Large intestine (tissue), 3 donors: ENCODE measurements around the gene LMX1A. TPM values are rescaled to one million over a fixed set of nuclear protein-coding genes. Genes with fewer than 3 reads are reported as not detected.

Source experiments
- DNase-seq, 2 donors: peaks; one replicate each; pipeline versions ENCODE4 v3.0.0 to v3.0.0-alpha.2; 2013
- H3K27ac ChIP-seq: one replicate; pipeline ENCODE4 v1.5.1; 2013; ENCODE audit warnings: low read length
- H3K27me3 ChIP-seq: 2 replicates; pipeline ENCODE4 v1.6.1; 2013; ENCODE audit warnings: low read length; ENCODE audit not compliant: control insufficient read depth, insufficient read depth
- H3K36me3 ChIP-seq: 2 replicates; pipeline ENCODE4 v1.6.1; 2013; ENCODE audit warnings: low read length; ENCODE audit not compliant: control insufficient read depth, insufficient read depth
- H3K4me1 ChIP-seq: one replicate; pipeline ENCODE4 v1.6.1; 2013; ENCODE audit warnings: low read length; ENCODE audit not compliant: control insufficient read depth, insufficient read depth
- H3K4me3 ChIP-seq: one replicate; pipeline ENCODE4 v1.5.1; 2013; ENCODE audit warnings: low read length
- H3K9me3 ChIP-seq: one replicate; pipeline ENCODE4 v1.6.1; 2013; ENCODE audit warnings: mild to moderate bottlenecking, low read depth, low read length, moderate library complexity; ENCODE audit not compliant: control insufficient read depth
- WGBS: methylation state at CpG from one replicate; pipeline ENCODE4 v1.1.5; 2013; ENCODE audit warnings: low lambda C conversion rate; ENCODE audit not compliant: insufficient coverage; 5-methylcytosine and 5-hydroxymethylcytosine counted together
- polyA plus RNA-seq: library from polyadenylated mRNA; unstranded; fragments of 120-200 nt; gene quantifications from one replicate; pipeline ENCODE4 v1.2.1, GENCODE V29; 2013

Gene LMX1A
- polyA plus RNA-seq, 1 donor: 1.3 TPM

- peak; percentile 39 to 45 for DNase-seq
- H3K27ac ChIP-seq: no peak overlapping the region
- H3K27me3 ChIP-seq: peaks cover 40% of the 10 kb centered on the region
- 58% methylated on average over 2 of the region's 7 CpGs for WGBS
- H3K9me3 ChIP-seq: no peaks in the 10 kb centered on the region
- no peak overlapping the region for H3K4me3 ChIP-seq
- H3K36me3 ChIP-seq: no peaks in the 10 kb centered on the region
- H3K4me1 ChIP-seq: no peaks in the 10 kb centered on the region
Observed at GRCh38 chr1:165367375-165367993, 11.0 kb upstream of the LMX1A start.

- no CpG with 5 or more reads among the region's 2 CpGs for WGBS
Observed at GRCh38 chr1:165365341-165365740, 8.8 kb upstream of the LMX1A start.

GRCh38 chr1:165364568-165365133 is 8.1 kb upstream of the LMX1A start:
- no peaks in the 10 kb centered on the region for H3K4me1 ChIP-seq
- H3K27ac ChIP-seq: no peak overlapping the region
- H3K9me3 ChIP-seq: no peaks in the 10 kb centered on the region
- no CpG with 5 or more reads among the region's 6 CpGs for WGBS
- H3K27me3 ChIP-seq: peaks cover 60% of the 10 kb centered on the region
- no peak overlapping the region for H3K4me3 ChIP-seq
- no peak for DNase-seq
- H3K36me3 ChIP-seq: no peaks in the 10 kb centered on the region

More at GRCh38 chr1:165365341-165365740, 8.8 kb upstream of the LMX1A start:
- H3K9me3 ChIP-seq: no peaks in the 10 kb centered on the region
- no peaks in the 10 kb centered on the region for H3K36me3 ChIP-seq
- H3K27me3 ChIP-seq: peaks cover 55% of the 10 kb centered on the region
- H3K4me3 ChIP-seq: no peak overlapping the region
- no peak for DNase-seq
- no peaks in the 10 kb centered on the region for H3K4me1 ChIP-seq
- no peak overlapping the region for H3K27ac ChIP-seq

GRCh38 chr1:165356876-165357275 is 361 bp upstream of the LMX1A start:
- Histone ChIP-seq H3K27me3 (peaks cover 90% of the 10 kb centered on the region), H3K36me3 (no peaks in the 10 kb centered on the region), H3K4me1 (peaks cover 13% of the 10 kb centered on the region), H3K27ac (no peak overlapping the region), H3K4me3 (no peak overlapping the region), H3K9me3 (peaks cover 2% of the 10 kb centered on the region)
- DNase-seq: no peak
- no CpG with 5 or more reads among the region's 25 CpGs for WGBS

GRCh38 chr1:165355139-165355976 is 1.2 kb downstream of the LMX1A start:
- Histone ChIP-seq H3K27ac (no peak overlapping the region), H3K9me3 (peaks cover 2% of the 10 kb centered on the region), H3K4me3 (no peak overlapping the region), H3K27me3 (peaks cover 95% of the 10 kb centered on the region), H3K36me3 (no peaks in the 10 kb centered on the region), H3K4me1 (peaks cover 13% of the 10 kb centered on the region)
- WGBS: no CpG with 5 or more reads among the region's 53 CpGs
- DNase-seq: no peak

GRCh38 chr1:165354739-165355138 is 1.8 kb downstream of the LMX1A start:
- no peak for DNase-seq
- Histone ChIP-seq H3K27me3 (peaks cover 94% of the 10 kb centered on the region), H3K4me3 (no peak overlapping the region), H3K27ac (no peak overlapping the region), H3K9me3 (peaks cover 2% of the 10 kb centered on the region), H3K4me1 (peaks cover 13% of the 10 kb centered on the region), H3K36me3 (no peaks in the 10 kb centered on the region)
- WGBS: no CpG with 5 or more reads among the region's 22 CpGs

- peak in 1 of 2 donors; percentile 41 for DNase-seq
- 11% methylated on average over 3 of the region's 52 CpGs for WGBS
- no peaks in the 10 kb centered on the region for H3K36me3 ChIP-seq
- H3K27ac ChIP-seq: no peak overlapping the region
- peaks cover 13% of the 10 kb centered on the region for H3K4me1 ChIP-seq
- peaks cover 95% of the 10 kb centered on the region for H3K27me3 ChIP-seq
- peaks cover 2% of the 10 kb centered on the region for H3K9me3 ChIP-seq
- no peak overlapping the region for H3K4me3 ChIP-seq
Observed at GRCh38 chr1:165353731-165354671, 2.5 kb downstream of the LMX1A start.

GRCh38 chr1:165352442-165353293 is 3.8 kb downstream of the LMX1A start:
- no peak overlapping the region for H3K27ac ChIP-seq
- H3K4me3 ChIP-seq: peak overlapping the region; percentile 23
- H3K9me3 ChIP-seq: peaks cover 2% of the 10 kb centered on the region
- no CpG with 5 or more reads among the region's 59 CpGs for WGBS
- DNase-seq: peak; percentile 54 to 84
- H3K27me3 ChIP-seq: peaks cover 92% of the 10 kb centered on the region
- H3K4me1 ChIP-seq: peaks cover 13% of the 10 kb centered on the region
- H3K36me3 ChIP-seq: no peaks in the 10 kb centered on the region

- H3K9me3 ChIP-seq: peaks cover 2% of the 10 kb centered on the region
- no peak overlapping the region for H3K27ac ChIP-seq
- H3K4me1 ChIP-seq: peaks cover 13% of the 10 kb centered on the region
- H3K27me3 ChIP-seq: peaks cover 89% of the 10 kb centered on the region
- H3K36me3 ChIP-seq: no peaks in the 10 kb centered on the region
- 21% methylated on average over 3 of the region's 20 CpGs for WGBS
- H3K4me3 ChIP-seq: peak overlapping the region; percentile 23
- DNase-seq: peak in 1 of 2 donors; percentile 16
Observed at GRCh38 chr1:165351863-165352441, 4.6 kb downstream of the LMX1A start.
